Gastroesophageal sphincter (tissue), 3 donors: ENCODE measurements around the gene TOM1L2.
"Not testable (repeated sequence)": the region's sequence is repeated elsewhere in the genome, so short reads cannot be mapped to it uniquely, and the experiment has no call there.

Source experiments
- POLR2A ChIP-seq, 2 donors: fragments of 450-650 bp; IDR thresholded peaks; one replicate each; pipeline ENCODE4 v1.6.1; 2017; ENCODE audit warnings: antibody characterized with exemption in 2 of 2, mild to moderate bottlenecking in 2 of 2, moderate library complexity in 1 of 2
- TF ChIP-seq, protein P1 (sequence below), 4 experiments: fragments of 200-600 bp in 2 of 4; fragments of 450-650 bp in 2 of 4; sonication (generic) in 1 of 4; IDR thresholded peaks; one replicate each; pipeline ENCODE4 v1.5.1; 2017 to 2019; ENCODE audit warnings: antibody characterized with exemption in 4 of 4, mild to moderate bottlenecking in 2 of 4, moderate library complexity in 2 of 4

DNA sequence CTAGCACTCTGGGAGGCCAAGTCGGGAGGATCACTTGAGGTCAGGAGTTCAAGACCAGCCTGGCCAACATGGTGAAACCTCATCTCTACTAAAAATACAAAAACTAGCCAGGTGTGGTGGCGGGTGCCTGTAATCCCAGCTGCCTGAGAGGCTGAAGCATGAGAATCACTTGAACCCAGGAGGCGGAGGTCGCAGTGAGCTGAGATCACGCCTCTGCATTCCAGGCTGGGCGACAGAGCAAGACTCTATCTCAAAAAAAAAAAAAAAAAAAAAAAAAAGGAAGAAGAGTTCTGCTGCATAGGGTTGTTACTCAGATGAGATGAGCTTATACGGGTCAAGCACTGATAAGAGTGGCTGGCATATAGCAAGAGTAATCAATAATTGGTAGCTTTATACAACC is 32.3 kb downstream of the TOM1L2 start:
- TF ChIP-seq, protein P1, sequence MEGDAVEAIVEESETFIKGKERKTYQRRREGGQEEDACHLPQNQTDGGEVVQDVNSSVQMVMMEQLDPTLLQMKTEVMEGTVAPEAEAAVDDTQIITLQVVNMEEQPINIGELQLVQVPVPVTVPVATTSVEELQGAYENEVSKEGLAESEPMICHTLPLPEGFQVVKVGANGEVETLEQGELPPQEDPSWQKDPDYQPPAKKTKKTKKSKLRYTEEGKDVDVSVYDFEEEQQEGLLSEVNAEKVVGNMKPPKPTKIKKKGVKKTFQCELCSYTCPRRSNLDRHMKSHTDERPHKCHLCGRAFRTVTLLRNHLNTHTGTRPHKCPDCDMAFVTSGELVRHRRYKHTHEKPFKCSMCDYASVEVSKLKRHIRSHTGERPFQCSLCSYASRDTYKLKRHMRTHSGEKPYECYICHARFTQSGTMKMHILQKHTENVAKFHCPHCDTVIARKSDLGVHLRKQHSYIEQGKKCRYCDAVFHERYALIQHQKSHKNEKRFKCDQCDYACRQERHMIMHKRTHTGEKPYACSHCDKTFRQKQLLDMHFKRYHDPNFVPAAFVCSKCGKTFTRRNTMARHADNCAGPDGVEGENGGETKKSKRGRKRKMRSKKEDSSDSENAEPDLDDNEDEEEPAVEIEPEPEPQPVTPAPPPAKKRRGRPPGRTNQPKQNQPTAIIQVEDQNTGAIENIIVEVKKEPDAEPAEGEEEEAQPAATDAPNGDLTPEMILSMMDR (IDR thresholded peaks at IDR 0.05) = not testable (repeated sequence)
- not testable (repeated sequence) for TF ChIP-seq POLR2A (IDR thresholded peaks at IDR 0.05)
